GOT3 (cell line): ENCODE results near the gene LPCAT3.

ENCODE experiments used
- DNase-seq: peaks from one replicate; lab custom pipeline; 2025; ENCODE audit warnings: mixed read lengths; lab: John Stamatoyannopoulos, UW

The LPCAT3 gene

GRCh38 chr12:6937481-6938352 is 80.6 kb downstream of the LPCAT3 start:
- DNase-seq, result peak; percentile 65

- no peak for DNase-seq
Measured at GRCh38 chr12:6936636-6937480, 81.4 kb downstream of the LPCAT3 start.

GRCh38 chr12:6936194-6936635 is 82.1 kb downstream of the LPCAT3 start:
- DNase-seq, result no peak

GRCh38 chr12:6935371-6936193 is 82.7 kb downstream of the LPCAT3 start:
- no peak for DNase-seq

GRCh38 chr12:6934110-6934509 is 84.2 kb downstream of the LPCAT3 start:
- DNase-seq, result no peak

GRCh38 chr12:6932766-6933165 is 85.5 kb downstream of the LPCAT3 start:
- no peak for DNase-seq

GRCh38 chr12:6929466-6930452 is 88.5 kb downstream of the LPCAT3 start:
- DNase-seq, result no peak

GRCh38 chr12:6928703-6929407 is 89.4 kb downstream of the LPCAT3 start:
- DNase-seq, result no peak

- no peak for DNase-seq
Measured at GRCh38 chr12:6928022-6928702, 90.1 kb downstream of the LPCAT3 start.

GRCh38 chr12:6927379-6928021 is 90.8 kb downstream of the LPCAT3 start, which contains the start of gene ATN1:
Gene ATN1 (plus strand): TSS chr12:6927959. CDS start chr12:6934002, 6,043 bp downstream.
- DNase-seq, result no peak
